Esophagus squamous epithelium (tissue), 4 donors: Measurements from ENCODE around the gene BSPRY.

Experiments
- CTCF ChIP-seq, 6 experiments: fragments of 450-650 bp in 4 of 6; fragments of 200-600 bp in 2 of 6; sonication (generic) in 2 of 6; IDR thresholded peaks; one replicate each; pipeline ENCODE4 v1.5.1; 2016 to 2019; ENCODE audit warnings: antibody characterized with exemption in 6 of 6, mild to moderate bottlenecking in 4 of 6, moderate library complexity in 4 of 6
- POLR2A ChIP-seq, 4 donors: fragments of 450-650 bp; IDR thresholded peaks; one replicate each; pipeline ENCODE4 v1.6.1; 2017; ENCODE audit warnings: antibody characterized with exemption in 4 of 4, mild to moderate bottlenecking in 4 of 4, moderate library complexity in 3 of 4

- TF ChIP-seq CTCF (IDR thresholded peaks at IDR 0.05) (no peak), POLR2A (IDR thresholded peaks at IDR 0.05) (no peak)
Observed at GRCh38 chr9:113368982-113369854, 19.9 kb downstream of the BSPRY start.
